Stimulated activated memory B cell treated with anti-CD40 and anti-IgM and Interleukin-4, amounts not matched to agents 10 μg/mL and 1 μg/mL and 100 μg/mL, for 72 hours (primary cell): ENCODE measurements around the gene CNPY1.
"Not testable (repeated sequence)": the region's sequence is repeated elsewhere in the genome, so short reads cannot be mapped to it uniquely, and the experiment has no call there.

Experiments
- ATAC-seq: fragments of 150-1000 bp; cut with Tn5 transposase; 2 replicates; pipeline ENCODE4 v1.10.0; 2021
- H3K27ac Mint-ChIP-seq: one replicate; pipeline ENCODE4 v1.8.0; 2022; ENCODE audit warnings: mild to moderate bottlenecking, mixed read lengths
- H3K27me3 Mint-ChIP-seq: one replicate; pipeline ENCODE4 v1.8.0; 2022; ENCODE audit warnings: mixed read lengths
- H3K36me3 Mint-ChIP-seq: one replicate; pipeline ENCODE4 v1.8.0; 2022; ENCODE audit warnings: mixed read lengths
- H3K4me1 Mint-ChIP-seq: one replicate; pipeline ENCODE4 v1.8.0; 2022; ENCODE audit warnings: mixed read lengths
- H3K4me3 Mint-ChIP-seq: one replicate; pipeline ENCODE4 v1.8.0; 2022; ENCODE audit warnings: mild to moderate bottlenecking, moderate library complexity, mixed read lengths
- H3K9me3 Mint-ChIP-seq: one replicate; pipeline ENCODE4 v1.8.0; 2022; ENCODE audit warnings: mixed read lengths

The CNPY1 gene

DNA sequence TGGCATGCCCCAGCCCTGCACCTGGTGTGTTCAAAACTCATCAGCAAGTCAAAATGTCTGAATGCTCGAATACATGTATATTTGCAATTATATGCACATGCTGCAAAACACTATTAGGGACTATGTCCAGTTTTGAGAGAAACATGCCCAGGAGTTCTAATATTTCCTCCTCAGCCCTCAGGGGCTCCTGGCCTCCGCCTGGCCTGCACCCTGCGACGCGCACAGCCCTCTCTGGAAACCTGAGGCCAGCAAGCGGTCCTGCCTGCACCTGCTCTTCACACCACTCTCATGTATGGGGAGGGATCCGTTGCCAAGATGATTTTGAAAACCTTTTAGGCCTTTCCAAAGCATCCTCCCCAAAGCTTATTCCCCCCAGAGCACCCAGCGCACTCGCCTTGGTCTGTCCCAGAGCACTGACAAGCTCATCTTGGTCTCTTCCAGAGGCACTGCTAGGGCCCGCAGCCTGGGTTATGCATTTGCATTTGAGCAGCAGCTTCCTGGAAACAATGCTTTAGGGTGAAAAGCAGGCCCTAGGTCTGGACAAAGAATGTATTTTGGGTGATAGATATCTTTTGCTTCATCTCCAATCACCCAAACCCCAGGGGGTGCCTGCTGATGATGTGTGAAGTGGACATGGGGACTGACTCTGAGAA lies 22.6 kb upstream of the CNPY1 start:
- H3K4me3 Mint-ChIP-seq, result no peak overlapping the region
- H3K4me1 Mint-ChIP-seq, result peaks cover 6% of the 10 kb centered on the region
- H3K9me3 Mint-ChIP-seq, result no peaks in the 10 kb centered on the region
- H3K36me3 Mint-ChIP-seq, result no peaks in the 10 kb centered on the region
- no peak overlapping the region for H3K27ac Mint-ChIP-seq
- H3K27me3 Mint-ChIP-seq, result peaks cover 16% of the 10 kb centered on the region
- ATAC-seq, result no peak

DNA sequence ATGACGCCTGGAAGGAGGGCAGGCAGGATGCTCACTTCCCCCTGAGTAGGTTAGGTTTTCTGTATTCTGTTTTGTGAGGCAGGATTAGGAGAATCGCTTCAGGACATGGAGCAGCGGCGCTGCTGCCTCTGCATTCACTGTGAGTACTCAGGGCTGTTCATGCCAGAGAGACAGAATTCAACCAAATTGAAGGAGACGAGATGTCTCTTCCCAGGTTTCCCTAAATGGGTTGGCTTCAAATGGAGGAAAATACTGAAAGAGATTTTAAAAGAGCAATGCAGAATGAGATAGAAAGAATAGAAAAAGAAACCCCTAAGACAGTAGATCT lies 21.9 kb upstream of the CNPY1 start:
- no peak overlapping the region for H3K4me3 Mint-ChIP-seq

DNA sequence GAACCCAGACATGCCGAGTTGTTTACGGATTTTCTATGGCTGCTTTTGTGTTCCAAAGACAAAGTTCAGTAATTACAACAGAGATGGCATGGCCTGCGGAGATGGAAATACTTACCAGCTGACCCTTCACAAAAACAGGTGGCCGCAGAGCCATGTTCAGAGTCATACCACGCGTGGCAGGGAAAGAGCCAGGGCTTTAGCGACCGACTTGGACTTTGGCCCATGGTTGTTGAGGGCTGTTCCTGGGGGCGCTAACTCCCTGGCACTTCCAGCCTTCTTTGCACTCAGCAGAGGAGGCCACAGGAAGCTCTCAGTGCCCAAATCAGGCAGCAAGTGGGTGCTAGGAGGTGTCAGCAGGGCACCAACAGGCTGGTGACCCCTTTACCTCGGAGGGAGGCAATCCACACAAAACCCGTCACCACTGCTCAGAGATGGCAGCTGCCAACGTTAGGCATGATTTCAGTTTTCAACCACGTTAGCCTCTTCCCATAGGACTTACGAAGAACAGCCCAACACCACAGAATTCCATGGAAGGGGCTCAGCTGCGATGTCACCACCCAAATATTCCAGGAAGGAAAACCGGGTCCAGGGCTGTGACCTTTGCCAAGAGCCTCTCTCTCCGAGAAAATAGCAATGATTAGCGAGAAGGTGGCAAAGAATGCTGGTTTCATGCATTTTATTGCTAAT lies 21.4 kb upstream of the CNPY1 start:
- Mint-ChIP-seq H3K27ac (no peak overlapping the region), H3K9me3 (no peaks in the 10 kb centered on the region), H3K4me3 (no peak overlapping the region), H3K36me3 (no peaks in the 10 kb centered on the region), H3K27me3 (peaks cover 16% of the 10 kb centered on the region), H3K4me1 (peaks cover 6% of the 10 kb centered on the region)
- ATAC-seq, result no peak

More for the DNA sequence above, 21.9 kb upstream of the CNPY1 start:
- H3K9me3 Mint-ChIP-seq, result no peaks in the 10 kb centered on the region
- ATAC-seq, result no peak
- H3K27me3 Mint-ChIP-seq, result peaks cover 16% of the 10 kb centered on the region
- H3K36me3 Mint-ChIP-seq, result no peaks in the 10 kb centered on the region
- no peak overlapping the region for H3K27ac Mint-ChIP-seq
- peaks cover 6% of the 10 kb centered on the region for H3K4me1 Mint-ChIP-seq

DNA sequence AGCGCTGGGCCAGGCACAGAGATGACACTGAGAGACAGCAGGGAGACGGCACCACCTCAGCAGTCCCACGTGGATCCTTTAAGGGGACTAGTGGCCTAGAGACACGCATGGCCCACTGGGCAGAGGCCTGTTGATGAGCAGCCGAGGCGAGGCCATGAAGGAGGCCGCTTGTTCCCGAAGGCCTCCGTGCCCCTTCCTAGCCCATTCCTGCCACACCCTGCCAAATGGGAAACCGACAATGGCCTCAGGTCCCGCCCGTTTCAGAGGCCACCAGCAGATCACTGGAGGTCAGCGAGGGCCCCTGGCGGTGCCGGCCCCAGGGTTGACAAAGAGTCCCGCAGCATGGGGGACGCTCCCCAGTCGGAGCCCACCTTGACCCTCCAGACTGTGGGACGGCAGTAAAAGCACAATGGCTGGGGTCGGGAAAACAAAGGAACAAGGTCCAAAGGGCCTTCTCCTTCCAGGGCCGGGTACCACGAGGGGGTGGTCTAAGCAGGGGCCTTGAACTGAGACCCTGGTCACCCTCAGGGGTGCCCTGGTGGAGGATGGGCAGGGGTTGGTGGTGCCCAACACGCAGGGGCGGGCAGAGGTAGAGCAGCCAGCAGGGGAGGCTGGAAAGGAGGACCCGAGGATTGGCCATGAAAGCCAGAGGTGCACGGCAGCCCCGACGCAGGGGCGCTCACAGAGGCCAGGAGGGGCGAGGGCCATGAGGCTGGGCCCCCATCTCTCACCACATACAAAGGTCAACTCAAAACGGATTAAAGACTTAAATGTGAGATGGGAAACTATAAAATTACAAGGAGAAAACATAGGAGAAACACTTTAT lies 19.9 kb upstream of the CNPY1 start:
- no peaks in the 10 kb centered on the region for H3K9me3 Mint-ChIP-seq
- H3K4me1 Mint-ChIP-seq, result no peaks in the 10 kb centered on the region
- peaks cover 14% of the 10 kb centered on the region for H3K27me3 Mint-ChIP-seq
- no peak overlapping the region for H3K4me3 Mint-ChIP-seq
- no peak for ATAC-seq
- H3K36me3 Mint-ChIP-seq, result no peaks in the 10 kb centered on the region
- no peak overlapping the region for H3K27ac Mint-ChIP-seq

DNA sequence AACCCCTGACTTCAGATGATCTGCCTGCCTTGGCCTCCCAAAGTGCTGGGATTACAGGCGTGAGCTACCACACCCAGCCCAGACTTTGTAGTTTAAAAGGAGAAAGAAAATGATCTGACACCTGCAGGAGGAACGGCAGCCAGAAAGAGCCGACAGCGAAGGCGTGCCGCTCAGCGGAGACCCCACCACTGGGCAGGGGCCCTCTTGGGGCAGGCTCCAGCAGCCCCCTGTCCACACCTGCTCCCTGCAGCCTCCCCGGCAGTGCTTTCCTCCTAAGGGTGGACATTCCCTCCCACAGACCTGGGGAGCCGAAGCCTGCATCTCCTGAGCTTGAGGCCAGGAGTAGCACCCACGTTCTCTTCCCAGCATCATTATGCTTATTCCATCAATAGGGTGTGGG lies 19.2 kb upstream of the CNPY1 start:
- no peak overlapping the region for H3K4me3 Mint-ChIP-seq
- H3K27me3 Mint-ChIP-seq, result peaks cover 18% of the 10 kb centered on the region
- H3K4me1 Mint-ChIP-seq, result no peaks in the 10 kb centered on the region
- ATAC-seq, result no peak
- H3K9me3 Mint-ChIP-seq, result no peaks in the 10 kb centered on the region
- H3K36me3 Mint-ChIP-seq, result no peaks in the 10 kb centered on the region
- no peak overlapping the region for H3K27ac Mint-ChIP-seq

DNA sequence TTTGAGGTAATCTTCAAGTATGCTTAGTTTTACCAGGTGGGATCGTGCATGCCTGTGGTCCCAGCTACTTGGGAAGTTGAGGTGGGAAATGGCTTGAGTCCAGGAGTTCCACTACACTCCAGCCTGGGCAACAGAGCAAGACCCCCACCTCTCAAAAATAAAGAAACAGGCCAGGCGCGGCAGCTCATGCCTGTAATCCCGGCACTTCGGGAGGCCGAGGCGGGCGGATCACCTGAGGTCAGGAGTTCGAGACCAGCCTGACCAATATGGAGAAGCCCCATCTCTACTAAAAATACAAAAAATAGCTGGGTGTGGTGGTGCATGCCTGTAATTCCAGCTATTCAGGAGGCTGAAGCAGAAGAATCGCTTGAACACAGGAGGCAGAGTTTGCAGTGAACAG lies 16.6 kb upstream of the CNPY1 start:
- not testable (repeated sequence) for H3K4me1 Mint-ChIP-seq, H3K4me3 Mint-ChIP-seq, ATAC-seq, H3K27ac Mint-ChIP-seq, H3K9me3 Mint-ChIP-seq, H3K36me3 Mint-ChIP-seq
- H3K27me3 Mint-ChIP-seq, result peaks cover 40% of the 10 kb centered on the region

DNA sequence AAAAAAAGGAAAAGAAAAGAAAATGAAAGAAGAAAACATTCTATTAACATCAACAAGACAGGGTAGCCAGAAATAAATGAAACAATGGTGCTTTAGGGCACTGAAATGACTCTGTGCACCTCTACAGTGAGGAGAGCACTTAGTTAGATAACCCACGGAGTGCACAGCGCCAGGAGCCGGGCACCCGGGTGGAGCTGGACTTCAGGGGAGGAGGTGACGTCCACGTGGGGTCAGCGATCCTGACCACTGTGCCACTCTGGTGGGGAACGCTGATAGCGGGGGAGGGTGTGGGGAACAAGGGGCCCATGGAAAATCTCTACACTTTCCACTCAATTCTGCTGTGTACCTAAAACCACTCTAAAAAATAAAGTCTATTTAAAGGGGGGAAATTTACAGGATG lies 15.7 kb upstream of the CNPY1 start:
- H3K36me3 Mint-ChIP-seq, result no peaks in the 10 kb centered on the region
- H3K4me3 Mint-ChIP-seq, result no peak overlapping the region
- peaks cover 48% of the 10 kb centered on the region for H3K27me3 Mint-ChIP-seq
- no peaks in the 10 kb centered on the region for H3K9me3 Mint-ChIP-seq
- H3K27ac Mint-ChIP-seq, result no peak overlapping the region
- ATAC-seq, result no peak
- H3K4me1 Mint-ChIP-seq, result no peaks in the 10 kb centered on the region

DNA sequence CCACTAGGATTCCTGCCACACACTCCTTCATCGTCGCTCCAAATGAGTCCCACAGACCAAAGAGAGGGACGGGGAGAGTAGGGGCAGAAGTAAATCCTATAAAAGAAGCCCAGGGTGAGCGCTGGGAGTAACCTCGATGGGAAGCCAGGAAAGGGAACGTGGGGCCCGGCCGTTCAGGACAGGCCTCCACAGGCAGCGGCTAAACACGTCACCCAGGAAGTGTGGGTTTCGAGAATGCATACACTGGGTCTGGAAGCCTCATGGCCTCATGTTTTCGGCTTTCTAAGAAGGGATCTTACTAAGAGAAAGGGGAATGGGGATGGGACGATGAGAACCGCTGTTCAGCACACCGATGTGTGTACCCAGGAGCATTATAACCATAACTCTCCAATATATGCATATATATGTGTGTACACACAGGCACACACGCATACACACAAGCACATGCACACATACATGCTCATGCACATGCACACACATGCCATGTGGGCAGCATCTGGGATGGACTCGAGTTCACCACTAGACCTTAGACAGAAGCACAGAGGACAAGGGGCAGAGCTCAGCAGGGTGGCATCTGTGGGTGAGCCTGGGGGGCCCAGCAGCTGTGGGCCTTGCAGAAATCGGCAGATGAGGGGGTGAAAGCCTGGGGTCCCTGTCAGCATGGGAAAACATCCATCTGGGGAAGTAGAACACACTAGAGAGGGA lies 14.8 kb upstream of the CNPY1 start:
- Mint-ChIP-seq H3K27ac (no peak overlapping the region), H3K4me3 (no peak overlapping the region), H3K27me3 (peaks cover 56% of the 10 kb centered on the region), H3K4me1 (no peaks in the 10 kb centered on the region), H3K36me3 (no peaks in the 10 kb centered on the region), H3K9me3 (no peaks in the 10 kb centered on the region)
- no peak for ATAC-seq

DNA sequence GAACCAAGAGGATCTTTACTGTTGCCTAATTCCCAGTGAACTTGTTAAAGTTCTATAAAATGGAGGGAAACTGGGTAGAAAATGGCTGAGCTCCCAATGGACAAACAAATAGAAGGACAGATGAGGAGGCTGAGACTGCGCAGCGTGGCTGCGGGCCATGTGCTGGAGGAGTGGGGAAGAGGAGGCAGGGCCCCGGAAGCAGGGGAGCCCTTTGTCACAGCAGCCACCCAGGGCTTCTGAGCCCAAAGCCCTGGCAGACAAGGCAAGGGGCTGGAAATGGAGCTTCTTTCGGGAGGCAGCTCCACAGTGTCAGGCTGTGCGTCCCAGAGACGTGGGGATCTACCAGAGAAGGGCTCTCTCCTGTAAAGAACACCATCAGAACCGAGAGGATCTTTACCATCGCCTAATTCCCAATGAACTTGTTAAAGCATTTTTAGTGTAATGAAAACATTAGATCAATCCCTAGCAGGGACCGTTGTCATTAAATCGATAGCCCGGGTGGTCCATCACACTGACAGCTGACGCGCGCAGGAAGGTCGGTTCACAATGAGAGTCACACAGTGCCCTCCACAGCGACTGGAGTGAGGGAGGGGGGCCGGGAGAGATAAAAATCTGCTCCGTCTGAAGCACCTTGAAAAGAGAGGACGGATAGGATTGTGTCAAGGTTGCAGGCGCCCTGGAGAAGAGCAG lies 14.0 kb upstream of the CNPY1 start:
- no peaks in the 10 kb centered on the region for H3K9me3 Mint-ChIP-seq
- H3K27ac Mint-ChIP-seq, result no peak overlapping the region
- no peaks in the 10 kb centered on the region for H3K4me1 Mint-ChIP-seq
- H3K27me3 Mint-ChIP-seq, result peaks cover 56% of the 10 kb centered on the region
- no peaks in the 10 kb centered on the region for H3K36me3 Mint-ChIP-seq
- ATAC-seq, result no peak
- H3K4me3 Mint-ChIP-seq, result no peak overlapping the region

DNA sequence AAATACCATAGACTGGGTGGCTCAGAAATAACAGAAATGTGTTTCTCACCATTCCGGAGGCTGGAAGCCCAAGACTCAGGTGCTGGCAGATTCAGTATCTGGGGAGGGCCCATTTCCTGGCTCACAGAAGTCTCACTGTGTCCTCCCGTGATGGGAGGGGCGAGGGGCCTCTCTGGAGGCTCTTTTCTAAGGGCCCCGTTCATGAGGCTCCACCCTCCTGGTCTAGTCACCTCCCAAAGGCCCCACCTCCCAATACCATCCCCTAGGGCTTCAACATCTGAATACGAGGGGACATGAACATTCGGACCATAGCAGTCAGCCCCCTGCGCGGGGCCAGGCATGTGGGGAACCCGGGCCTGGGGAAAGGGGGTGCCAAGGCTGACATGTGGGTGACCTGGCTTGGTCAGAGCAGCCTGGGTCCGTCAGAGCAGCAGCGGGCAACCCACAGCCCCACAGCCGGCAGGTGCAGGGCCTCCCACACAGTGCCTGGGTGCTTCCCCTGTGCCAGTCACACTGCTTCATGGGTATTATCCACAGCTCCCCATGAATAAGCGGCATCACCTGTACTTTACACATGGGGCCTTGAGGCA lies 13.3 kb upstream of the CNPY1 start:
- ATAC-seq, result peak; percentile 40
- H3K36me3 Mint-ChIP-seq, result no peaks in the 10 kb centered on the region
- H3K4me3 Mint-ChIP-seq, result no peak overlapping the region
- peaks cover 62% of the 10 kb centered on the region for H3K27me3 Mint-ChIP-seq
- no peaks in the 10 kb centered on the region for H3K9me3 Mint-ChIP-seq
- H3K27ac Mint-ChIP-seq, result no peak overlapping the region
- H3K4me1 Mint-ChIP-seq, result no peaks in the 10 kb centered on the region

DNA sequence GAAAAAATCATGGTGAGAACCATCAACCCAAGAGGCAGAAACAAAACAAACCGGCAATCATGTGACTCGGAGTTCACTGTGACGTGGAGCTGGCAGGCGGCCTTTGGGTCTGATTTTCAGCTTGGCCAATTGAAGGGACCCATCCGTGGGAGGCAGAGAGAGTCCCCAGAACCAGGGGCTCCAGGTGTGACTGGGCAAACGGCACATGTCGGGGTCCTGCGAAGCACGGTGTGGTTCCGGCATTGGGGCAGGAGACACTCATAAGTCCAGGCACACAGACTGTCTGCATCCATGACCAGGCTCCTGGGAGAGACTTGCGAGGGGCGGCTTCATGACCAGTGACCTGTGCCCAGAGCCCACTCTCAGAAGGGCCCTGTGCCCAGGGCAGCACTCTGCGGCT lies 12.6 kb upstream of the CNPY1 start:
- no peaks in the 10 kb centered on the region for H3K36me3 Mint-ChIP-seq
- H3K4me3 Mint-ChIP-seq, result no peak overlapping the region
- no peaks in the 10 kb centered on the region for H3K9me3 Mint-ChIP-seq
- ATAC-seq, result no peak
- H3K27me3 Mint-ChIP-seq, result peaks cover 69% of the 10 kb centered on the region
- H3K27ac Mint-ChIP-seq, result no peak overlapping the region
- H3K4me1 Mint-ChIP-seq, result no peaks in the 10 kb centered on the region

DNA sequence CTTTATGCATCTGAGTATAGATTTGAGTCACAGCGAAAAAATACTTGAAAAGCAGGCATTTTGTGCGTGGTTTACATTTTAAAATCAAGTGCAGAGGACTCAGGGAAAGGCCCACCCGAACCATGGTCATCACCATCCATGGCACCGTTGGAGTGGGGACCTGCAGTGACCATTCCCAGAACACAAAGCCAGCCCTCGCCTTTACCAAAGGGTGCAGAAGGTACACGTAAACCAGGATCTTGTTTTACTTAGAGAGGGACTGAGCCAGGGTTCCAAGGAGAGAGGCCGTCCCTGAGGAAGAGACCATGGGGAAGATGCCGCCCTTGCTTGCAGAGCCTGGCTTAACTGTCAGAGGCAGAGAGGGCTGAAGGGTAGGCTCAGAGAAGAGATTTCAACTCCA lies 12.0 kb upstream of the CNPY1 start:
- Mint-ChIP-seq H3K36me3 (no peaks in the 10 kb centered on the region), H3K4me1 (no peaks in the 10 kb centered on the region), H3K9me3 (no peaks in the 10 kb centered on the region), H3K27ac (no peak overlapping the region), H3K27me3 (peaks cover 74% of the 10 kb centered on the region), H3K4me3 (no peak overlapping the region)
- ATAC-seq, result no peak

DNA sequence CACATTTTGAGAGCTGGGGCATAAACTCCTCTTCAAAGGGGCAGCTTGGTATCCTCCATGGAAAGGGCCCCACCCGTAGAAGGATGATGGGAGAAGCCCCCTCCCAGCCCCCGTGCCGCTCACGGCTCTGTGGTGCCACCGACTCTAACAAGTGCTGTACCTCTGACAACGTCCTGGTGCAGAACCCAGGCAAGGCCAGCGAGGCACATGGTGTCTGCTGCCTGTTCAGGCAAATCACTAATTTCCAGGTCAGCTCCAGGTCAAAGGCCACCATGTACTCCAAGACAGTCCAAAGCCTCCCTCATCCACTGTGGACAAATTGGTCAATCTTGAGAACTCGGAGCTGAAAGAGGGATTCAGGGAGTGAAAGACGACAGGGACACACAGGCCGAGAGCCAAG lies 11.4 kb upstream of the CNPY1 start:
- ATAC-seq, result no peak
- H3K27me3 Mint-ChIP-seq, result peaks cover 74% of the 10 kb centered on the region
- H3K4me1 Mint-ChIP-seq, result no peaks in the 10 kb centered on the region
- H3K4me3 Mint-ChIP-seq, result no peak overlapping the region
- no peak overlapping the region for H3K27ac Mint-ChIP-seq
- no peaks in the 10 kb centered on the region for H3K36me3 Mint-ChIP-seq
- H3K9me3 Mint-ChIP-seq, result no peaks in the 10 kb centered on the region

DNA sequence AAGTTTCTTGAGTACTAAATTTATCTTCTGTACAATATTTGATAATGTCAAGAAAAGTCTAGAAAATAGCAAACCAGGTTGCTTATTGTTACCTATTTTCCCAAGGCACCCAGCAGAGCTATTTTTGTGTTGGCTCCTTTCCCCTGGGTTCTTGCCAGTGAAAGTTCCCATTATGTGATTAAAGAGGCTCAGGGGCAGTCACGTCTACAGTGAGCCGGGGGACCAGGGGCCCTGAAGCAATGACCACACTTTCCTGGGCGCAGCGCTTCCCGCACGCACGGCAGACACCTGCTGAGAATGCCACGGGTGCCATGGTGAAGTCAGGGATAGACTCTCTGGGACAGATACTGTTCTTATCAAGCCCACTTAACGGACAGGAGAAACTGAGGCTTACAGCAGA lies 10.4 kb upstream of the CNPY1 start:
- Mint-ChIP-seq H3K4me1 (no peaks in the 10 kb centered on the region), H3K27me3 (peaks cover 67% of the 10 kb centered on the region), H3K36me3 (no peaks in the 10 kb centered on the region), H3K27ac (no peak overlapping the region), H3K9me3 (no peaks in the 10 kb centered on the region), H3K4me3 (no peak overlapping the region)
- ATAC-seq, result no peak
